Renal cortical epithelial cell (primary cell): ENCODE measurements around the gene PPP1R14C. TPM values are rescaled to one million over a fixed set of nuclear protein-coding genes. Genes with fewer than 3 reads are reported as not detected.

Experiments used
- DNase-seq: peaks from one replicate; pipeline ENCODE4 v3.0.0-alpha.2; 2011; ENCODE audit warnings: low read depth
- total RNA-seq: library from RNA; depleted of rRNA; stranded (reverse); fragments of >200 nt; gene quantifications from 2 replicates; pipeline ENCODE4 v1.2.3, GENCODE V29; 2014

PPP1R14C gene
- total RNA-seq, 1 donor from 2014 or later = 17.0 TPM

DNA sequence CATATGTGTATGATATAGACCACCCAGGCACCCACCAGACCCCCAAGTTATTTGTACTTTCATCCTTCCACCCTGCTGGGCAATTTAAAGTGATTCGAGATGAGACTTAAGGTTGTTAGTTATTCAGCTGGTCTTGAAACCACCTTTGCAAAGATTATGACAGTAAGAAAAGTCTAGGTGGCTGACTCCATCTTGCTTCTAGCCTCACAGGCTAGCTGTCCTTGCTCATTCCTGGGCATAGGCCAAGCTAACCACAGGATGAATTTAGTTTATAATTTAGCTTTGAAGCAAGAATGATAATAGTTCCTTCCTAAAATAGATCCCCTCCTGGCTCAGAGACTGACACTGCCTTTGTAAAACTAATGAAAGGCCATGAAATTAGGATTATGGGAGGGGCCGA is 154.0 kb downstream of the PPP1R14C start:
- DNase-seq = no peak

DNA sequence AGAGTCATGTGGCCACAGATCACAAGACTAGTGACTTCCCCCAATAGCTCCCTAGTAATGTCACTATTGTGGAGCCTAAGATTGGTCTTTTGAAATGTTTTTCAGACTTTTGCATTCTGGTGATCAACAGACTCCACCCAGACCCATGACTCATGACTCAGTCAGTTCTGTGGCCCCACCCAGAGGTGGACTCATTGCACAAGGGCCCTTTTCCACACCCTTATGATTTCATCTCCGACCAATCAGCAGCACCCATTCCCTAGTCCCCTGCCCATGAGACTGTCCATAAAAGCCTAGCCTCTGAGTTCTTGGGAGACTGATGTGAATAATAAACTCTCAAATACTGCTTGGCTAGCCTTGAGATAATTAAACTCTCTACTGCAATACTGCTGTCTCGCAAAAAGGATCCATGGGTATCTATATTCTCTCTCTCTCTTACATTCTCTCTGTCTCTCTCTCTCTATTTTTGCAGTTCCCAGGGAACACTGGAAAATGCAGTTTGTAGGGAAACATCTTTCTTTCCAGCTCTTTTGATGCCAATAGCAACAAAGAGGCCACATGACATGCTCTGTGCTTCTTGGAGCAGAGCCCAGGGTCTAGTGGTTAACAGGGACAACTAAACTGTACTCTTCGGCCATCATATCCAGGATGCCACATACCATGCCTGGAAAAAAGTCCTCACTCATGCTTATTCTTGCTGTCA is 154.6 kb downstream of the PPP1R14C start:
- DNase-seq = peak; percentile 78

DNA sequence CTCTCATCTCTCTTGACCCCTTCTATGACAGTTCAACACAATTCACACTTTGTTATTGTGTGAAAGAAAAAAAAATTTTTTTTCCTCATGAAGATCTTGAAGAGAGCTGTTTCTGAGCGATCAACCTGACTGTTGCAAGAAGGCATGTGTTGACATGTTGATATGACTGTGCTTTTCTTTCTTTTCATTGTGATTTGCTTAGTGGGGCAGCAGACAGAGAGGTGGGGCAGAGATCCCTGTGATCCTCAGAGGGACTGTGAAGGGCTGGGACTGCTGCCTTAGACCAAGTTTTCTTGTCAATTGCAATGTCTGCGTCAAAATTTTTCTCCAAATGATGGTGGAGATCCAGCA is 155.2 kb downstream of the PPP1R14C start:
- DNase-seq = no peak

DNA sequence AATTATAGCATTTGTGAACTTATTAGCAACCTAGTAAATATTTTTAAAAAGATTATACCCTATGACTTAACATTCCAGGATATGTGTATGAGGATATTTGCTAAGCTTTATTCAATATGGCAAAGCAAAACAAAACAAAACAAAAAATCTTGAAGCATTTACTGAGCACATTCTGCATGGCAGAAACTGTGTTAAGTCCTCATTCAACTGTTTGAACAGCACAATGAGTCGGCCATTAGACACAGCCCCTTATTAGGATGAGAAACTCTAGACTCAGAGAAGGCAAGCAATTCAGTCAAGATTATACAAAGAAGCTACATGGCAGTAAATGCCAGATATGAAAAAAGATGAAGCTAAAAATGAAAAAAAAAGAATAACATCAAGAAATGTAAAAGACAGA is 155.8 kb downstream of the PPP1R14C start:
- DNase-seq = no peak

Other genes starting within 250 kb of the PPP1R14C start
- gene RAET1E, start 244.9 kb upstream of the PPP1R14C start, total RNA-seq = not detected in 2 replicates
- gene RAET1G, start 219.9 kb upstream of the PPP1R14C start, total RNA-seq = 0.15 TPM in 1 of 2 replicates, not detected in the other
- gene ULBP2, start 201.0 kb upstream of the PPP1R14C start, total RNA-seq = 8.2 and 14.4 TPM in 2 replicates
- gene ULBP1, start 179.1 kb upstream of the PPP1R14C start, total RNA-seq = 0.17 and 0.20 TPM in 2 replicates
- 0.99 and 3.1 TPM in 2 replicates for gene RAET1L, start 117.5 kb upstream of the PPP1R14C start, total RNA-seq
- 10.3 and 10.9 TPM in 2 replicates for gene ULBP3, start 73.9 kb upstream of the PPP1R14C start, total RNA-seq
- under 0.01 and 0.30 TPM in 2 replicates for gene IYD, start 226.0 kb downstream of the PPP1R14C start, total RNA-seq